Panc1 (cell line): ENCODE results near the gene NFU1.

Source experiments
- CTCF ChIP-seq: fragments of 450-650 bp; IDR thresholded peaks from 2 replicates; pipeline ENCODE4 v1.5.1; 2017; ENCODE audit warnings: mild to moderate bottlenecking
- POLR2AphosphoS5 ChIP-seq: IDR thresholded peaks from 2 replicates; pipeline ENCODE4 v1.6.1; 2012; ENCODE audit warnings: mild to moderate bottlenecking, low read depth, low read length, moderate library complexity
- SIN3A ChIP-seq: IDR thresholded peaks from 2 replicates; pipeline ENCODE4 v1.6.1; 2012; ENCODE audit warnings: low read depth, mild to moderate bottlenecking, low read length, moderate library complexity, borderline replicate concordance; ENCODE audit not compliant: insufficient read depth

DNA sequence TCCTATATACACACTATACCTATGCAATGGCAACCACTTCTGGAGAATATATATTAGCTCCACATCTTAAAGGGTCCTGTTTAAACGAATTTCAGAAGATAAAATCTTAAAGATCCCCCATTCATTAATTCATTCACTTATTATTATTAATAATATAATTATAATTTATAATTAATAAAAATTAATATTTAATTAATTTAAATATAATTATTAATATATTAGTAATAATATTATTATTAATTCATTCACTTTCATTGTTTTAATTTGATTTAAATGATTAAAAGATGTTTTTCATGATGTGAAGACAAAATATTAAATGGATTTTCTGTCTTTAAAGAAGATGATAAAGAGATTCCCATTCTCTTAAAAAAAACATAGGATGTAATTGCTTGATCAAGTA is 21.1 kb downstream of the NFU1 start:
- TF ChIP-seq POLR2AphosphoS5 (no peak), SIN3A (no peak), CTCF (no peak)
